ENCODE data around the gene MED22. TPM values are rescaled to one million over a fixed set of nuclear protein-coding genes. Genes with fewer than 3 reads are reported as not detected.

Gene MED22
- total RNA-seq, 1 experiment from 2014 or later: 18.6 TPM

DNA sequence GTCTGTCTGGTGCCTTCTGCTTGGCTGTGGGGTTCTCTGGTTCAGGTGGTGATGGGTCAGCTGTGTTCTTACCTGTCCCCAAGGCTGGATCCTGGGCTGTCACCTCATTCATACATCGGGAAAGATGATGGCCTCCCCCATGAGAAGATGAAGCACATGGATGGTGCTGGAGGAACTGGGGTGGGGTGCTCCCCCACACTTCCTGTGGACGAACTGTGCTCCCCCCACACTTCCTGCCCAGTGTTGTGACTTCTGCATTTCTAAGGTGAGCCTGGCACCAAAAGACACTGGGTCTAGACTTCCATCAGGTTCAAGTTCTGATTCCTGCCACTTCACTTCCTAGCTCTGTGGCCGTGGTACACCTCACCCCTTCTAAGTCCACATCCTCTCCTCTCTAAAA is 7.7 kb downstream of the MED22 start:
- no peaks in the 10 kb centered on the region for H3K27me3 ChIP-seq (ENCODE audit: insufficient read depth, low read length)
- no peaks in the 10 kb centered on the region for H4K20me1 ChIP-seq (ENCODE audit: insufficient read depth)
- no peak overlapping the region for H2AFZ ChIP-seq (ENCODE audit: low read depth, low read length, poor library complexity, severe bottlenecking)
- TF ChIP-seq, protein P1, sequence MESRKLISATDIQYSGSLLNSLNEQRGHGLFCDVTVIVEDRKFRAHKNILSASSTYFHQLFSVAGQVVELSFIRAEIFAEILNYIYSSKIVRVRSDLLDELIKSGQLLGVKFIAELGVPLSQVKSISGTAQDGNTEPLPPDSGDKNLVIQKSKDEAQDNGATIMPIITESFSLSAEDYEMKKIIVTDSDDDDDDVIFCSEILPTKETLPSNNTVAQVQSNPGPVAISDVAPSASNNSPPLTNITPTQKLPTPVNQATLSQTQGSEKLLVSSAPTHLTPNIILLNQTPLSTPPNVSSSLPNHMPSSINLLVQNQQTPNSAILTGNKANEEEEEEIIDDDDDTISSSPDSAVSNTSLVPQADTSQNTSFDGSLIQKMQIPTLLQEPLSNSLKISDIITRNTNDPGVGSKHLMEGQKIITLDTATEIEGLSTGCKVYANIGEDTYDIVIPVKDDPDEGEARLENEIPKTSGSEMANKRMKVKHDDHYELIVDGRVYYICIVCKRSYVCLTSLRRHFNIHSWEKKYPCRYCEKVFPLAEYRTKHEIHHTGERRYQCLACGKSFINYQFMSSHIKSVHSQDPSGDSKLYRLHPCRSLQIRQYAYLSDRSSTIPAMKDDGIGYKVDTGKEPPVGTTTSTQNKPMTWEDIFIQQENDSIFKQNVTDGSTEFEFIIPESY (IDR thresholded peaks at IDR 0.05; ENCODE audit: extremely low read depth, insufficient replicate concordance, low read length): no peak
- TF ChIP-seq SIN3A (IDR thresholded peaks at IDR 0.05; ENCODE audit: low read depth) (no peak), ZNF274 (IDR thresholded peaks at IDR 0.05; ENCODE audit: low read depth, low read length) (no peak), CBX3 (IDR thresholded peaks at IDR 0.05; ENCODE audit: low read depth) (no peak), POLR2AphosphoS5 (IDR thresholded peaks at IDR 0.05; ENCODE audit: low read depth, low read length) (no peak), ZFX (IDR thresholded peaks at IDR 0.05) (no peak), ATF3 (IDR thresholded peaks at IDR 0.05) (no peak), JUND (IDR thresholded peaks at IDR 0.05) (no peak), EGR1 (IDR thresholded peaks at IDR 0.05; ENCODE audit: low read depth) (no peak), ELF1 (IDR thresholded peaks at IDR 0.05; ENCODE audit: borderline replicate concordance, low read depth) (no peak)
- TF ChIP-seq, protein P2, sequence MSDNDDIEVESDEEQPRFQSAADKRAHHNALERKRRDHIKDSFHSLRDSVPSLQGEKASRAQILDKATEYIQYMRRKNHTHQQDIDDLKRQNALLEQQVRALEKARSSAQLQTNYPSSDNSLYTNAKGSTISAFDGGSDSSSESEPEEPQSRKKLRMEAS (IDR thresholded peaks at IDR 0.05): no peak
- CTCF ChIA-PET: interaction anchor here (0.6 to 1.5 kb wide), 2 partner anchors 37 to 154 kb away, joined by 3 read pairs; no protein-coding TSS in a partner anchor
- intact Hi-C loops (cut with micrococcal nuclease): no loop called here
- RAD21 ChIA-PET (ENCODE audit: low non-redundant PET in 1 of 2, low total read pairs in 2 of 2, uncharacterized antibody in 2 of 2, unreplicated experiment in 2 of 2): no interaction called here
- DNase-seq (ENCODE audit: low read depth, low spot score) (no peak), ATAC-seq (no peak)
- H3K27ac ChIP-seq (ENCODE audit: low read depth, low read length): no peak overlapping the region
- H3K9me2 ChIP-seq (ENCODE audit: insufficient read depth): no peaks in the 10 kb centered on the region
- H3K79me2 ChIP-seq (ENCODE audit: insufficient read depth, low read length): peaks cover 9% of the 10 kb centered on the region
- H3K36me3 ChIP-seq (ENCODE audit: control insufficient read depth in 1 of 2, insufficient read depth in 2 of 2, low read length in 2 of 2): peaks cover 32 to 39% of the 10 kb centered on the region in 2 experiments
- H3K9ac ChIP-seq (ENCODE audit: low read length): no peak overlapping the region
- BruUV-seq (replicated peaks): no TSS peak
- peaks cover 3 to 11% of the 10 kb centered on the region in 2 experiments; a peak in 2 of 4 replicates for H3K4me1 ChIP-seq (ENCODE audit: control insufficient read depth in 1 of 2, insufficient read depth in 2 of 2, low read length in 2 of 2)
- no peaks in the 10 kb centered on the region for H3K9me3 ChIP-seq (ENCODE audit: control insufficient read depth in 1 of 2, insufficient read depth in 1 of 2, low read depth in 1 of 2, low read length in 2 of 2)
- H3K4me2 ChIP-seq (ENCODE audit: low read length): no peak overlapping the region
- POLR2A ChIA-PET: interaction anchor here (1.2 to 1.3 kb wide), 2 partner anchors 8 to 10 kb away, joined by 4 to 8 read pairs; partner anchors contain the start of genes MED22 and RPL7A
- no peak overlapping the region for H3K4me3 ChIP-seq (replicated peaks in 1 of 2; ENCODE audit: low read depth in 1 of 2, low read length in 2 of 2)
